Naive thymus-derived CD4-positive, alpha-beta T cell (primary cell): Measurements from ENCODE around the gene MR1. TPM values are rescaled to one million over a fixed set of nuclear protein-coding genes. Genes with fewer than 3 reads are reported as not detected.

Experiments
- ATAC-seq: fragments of 150-1000 bp; cut with Tn5 transposase; 2 replicates; pipeline ENCODE4 v1.10.0; 2021; ENCODE audit warnings: mild to moderate bottlenecking, moderate library complexity
- CTCF ChIA-PET: fragments of 350-600 bp; sonication (Branson Sonifier 250); formaldehyde crosslinking; loops from one replicate; lab custom pipeline; 2021; ENCODE audit warnings: antibody characterized with exemption; lab: Charles Lee
- POLR2A ChIA-PET: fragments of 350-600 bp; sonication (Branson Sonifier 250); formaldehyde crosslinking; loops from one replicate; lab custom pipeline; 2021; ENCODE audit warnings: antibody characterized with exemption, inconsistent platforms; lab: Charles Lee
- DNase-seq, 9 donors: peaks; one replicate each; pipeline versions ENCODE4 v3.0.0 to v3.0.0-alpha.2; 2020 to 2022; ENCODE audit warnings: mixed read lengths in 1 of 9
- H3K27ac ChIP-seq: one replicate; pipeline ENCODE4 v1.7.0; 2013; ENCODE audit warnings: mild to moderate bottlenecking, low read depth, low read length, moderate library complexity
- H3K27me3 ChIP-seq, 2 donors: one replicate each; pipeline ENCODE4 v1.7.0; 2013; ENCODE audit warnings: low read length in 2 of 2, mild to moderate bottlenecking in 2 of 2, moderate library complexity in 2 of 2; ENCODE audit not compliant: control insufficient read depth in 2 of 2, insufficient read depth in 2 of 2
- H3K36me3 ChIP-seq, 3 experiments: 1 replicate in 2 of 3; 2 replicates in 1 of 3; pipeline ENCODE4 v1.7.0; 2013; ENCODE audit warnings: low read length in 3 of 3, mild to moderate bottlenecking in 3 of 3, moderate library complexity in 1 of 3; ENCODE audit not compliant: insufficient read depth in 3 of 3, control insufficient read depth in 2 of 3
- H3K4me1 ChIP-seq, 2 donors: one replicate each; pipeline ENCODE4 v1.7.0; 2013; ENCODE audit warnings: low read length in 2 of 2, mild to moderate bottlenecking in 2 of 2, moderate library complexity in 1 of 2; ENCODE audit not compliant: control insufficient read depth in 2 of 2, insufficient read depth in 2 of 2
- H3K4me3 ChIP-seq: 2 replicates; pipeline ENCODE4 v1.7.0; 2013; ENCODE audit warnings: mild to moderate bottlenecking, low read length
- H3K9me3 ChIP-seq, 3 experiments: 1 replicate in 2 of 3; 2 replicates in 1 of 3; pipeline ENCODE4 v1.7.0; 2013; ENCODE audit warnings: low read length in 3 of 3; ENCODE audit not compliant: control insufficient read depth in 2 of 3
- H3K27ac Mint-ChIP-seq, 9 donors: one replicate each; pipeline ENCODE4 v1.8.0; 2020 to 2022; ENCODE audit warnings: mixed read lengths in 9 of 9, mild to moderate bottlenecking in 8 of 9, moderate library complexity in 5 of 9, inconsistent platforms in 2 of 9
- H3K27me3 Mint-ChIP-seq, 5 donors: one replicate each; pipeline ENCODE4 v1.8.0; 2021 to 2022; ENCODE audit warnings: mixed read lengths in 5 of 5, mild to moderate bottlenecking in 1 of 5
- H3K36me3 Mint-ChIP-seq, 5 donors: one replicate each; pipeline ENCODE4 v1.8.0; 2020 to 2022; ENCODE audit warnings: mixed read lengths in 5 of 5, mild to moderate bottlenecking in 3 of 5, inconsistent platforms in 1 of 5
- H3K4me1 Mint-ChIP-seq, 7 donors: one replicate each; pipeline ENCODE4 v1.8.0; 2020 to 2022; ENCODE audit warnings: mixed read lengths in 7 of 7, mild to moderate bottlenecking in 3 of 7, inconsistent platforms in 1 of 7
- H3K4me3 Mint-ChIP-seq, 10 donors: one replicate each; pipeline ENCODE4 v1.8.0; 2020 to 2022; ENCODE audit warnings: mild to moderate bottlenecking in 10 of 10, mixed read lengths in 10 of 10, moderate library complexity in 6 of 10, inconsistent platforms in 2 of 10
- H3K9me3 Mint-ChIP-seq, 11 donors: one replicate each; pipeline ENCODE4 v1.8.0; 2020 to 2022; ENCODE audit warnings: mixed read lengths in 11 of 11, mild to moderate bottlenecking in 4 of 11, inconsistent platforms in 1 of 11, moderate library complexity in 1 of 11
- intact Hi-C, 2 donors: fragments of 100-400 bp; cut with micrococcal nuclease; formaldehyde crosslinking; loops; one replicate each; pipeline ENCODE4 v1.15.1; 2023
- polyA plus RNA-seq, 2 donors: library from polyadenylated mRNA; unstranded; fragments of 300-500 nt; fragmentation: Illumina TruSeq; gene quantifications; one replicate each; pipeline ENCODE4 v1.2.3, GENCODE V29; 2021
- total RNA-seq, 6 experiments: library from RNA in 5 of 6; stranded (reverse) in 5 of 6; gene quantifications; 1 replicate in 5 of 6; 2 replicates in 1 of 6; pipeline ENCODE4 v1.2.3 and lab custom pipeline; 2021 to 2026

Gene MR1
- total and polyA plus RNA-seq, 7 experiments from 2014 or later, result 19.8 to 39.2 (median 29.8) TPM

- ATAC-seq, result no peak
- peak overlapping the region in 9 of 10 donors; percentile 17 to 99 (median 89) for H3K4me3 Mint-ChIP-seq
- H3K27ac Mint-ChIP-seq, result peak overlapping the region in 6 of 9 donors; percentile 14 to 98 (median 73)
- Histone ChIP-seq H3K9me3 (no peaks in the 10 kb centered on the region), H3K4me3 (no peak overlapping the region), H3K27me3 (no peaks in the 10 kb centered on the region), H3K36me3 (peaks cover 0 to 4% (median 0%) of the 10 kb centered on the region in 3 experiments), H3K4me1 (peaks cover 12 to 18% of the 10 kb centered on the region in 2 donors), H3K27ac (no peak overlapping the region)
- peaks cover 0 to 5% (median 0%) of the 10 kb centered on the region in 11 donors for H3K9me3 Mint-ChIP-seq
- peaks cover 17 to 50% (median 38%) of the 10 kb centered on the region in 7 donors for H3K4me1 Mint-ChIP-seq
- intact Hi-C loops, result loop anchor here in 1 of 2 donors (10.0 kb wide), 1 partner anchor 337 kb away; no protein-coding TSS in a partner anchor
- H3K36me3 Mint-ChIP-seq, result peaks cover 0 to 21% (median 0%) of the 10 kb centered on the region in 5 donors
- ChIA-PET CTCF (interaction anchor here (0.9 to 5.6 kb wide), 5 partner anchors 52 to 77 kb away, joined by 4 to 66 read pairs (median 10); no protein-coding TSS in a partner anchor), POLR2A (interaction anchor here (1.1 to 10.6 kb wide), 4 partner anchors 14 to 78 kb away, joined by 3 to 264 read pairs (median 93); no protein-coding TSS in a partner anchor)
- DNase-seq, result no peak
- H3K27me3 Mint-ChIP-seq, result peaks cover 0 to 9% (median 0%) of the 10 kb centered on the region in 5 donors
Measured at GRCh38 chr1:181087400-181087901, 53.7 kb downstream of the MR1 start.

DNA sequence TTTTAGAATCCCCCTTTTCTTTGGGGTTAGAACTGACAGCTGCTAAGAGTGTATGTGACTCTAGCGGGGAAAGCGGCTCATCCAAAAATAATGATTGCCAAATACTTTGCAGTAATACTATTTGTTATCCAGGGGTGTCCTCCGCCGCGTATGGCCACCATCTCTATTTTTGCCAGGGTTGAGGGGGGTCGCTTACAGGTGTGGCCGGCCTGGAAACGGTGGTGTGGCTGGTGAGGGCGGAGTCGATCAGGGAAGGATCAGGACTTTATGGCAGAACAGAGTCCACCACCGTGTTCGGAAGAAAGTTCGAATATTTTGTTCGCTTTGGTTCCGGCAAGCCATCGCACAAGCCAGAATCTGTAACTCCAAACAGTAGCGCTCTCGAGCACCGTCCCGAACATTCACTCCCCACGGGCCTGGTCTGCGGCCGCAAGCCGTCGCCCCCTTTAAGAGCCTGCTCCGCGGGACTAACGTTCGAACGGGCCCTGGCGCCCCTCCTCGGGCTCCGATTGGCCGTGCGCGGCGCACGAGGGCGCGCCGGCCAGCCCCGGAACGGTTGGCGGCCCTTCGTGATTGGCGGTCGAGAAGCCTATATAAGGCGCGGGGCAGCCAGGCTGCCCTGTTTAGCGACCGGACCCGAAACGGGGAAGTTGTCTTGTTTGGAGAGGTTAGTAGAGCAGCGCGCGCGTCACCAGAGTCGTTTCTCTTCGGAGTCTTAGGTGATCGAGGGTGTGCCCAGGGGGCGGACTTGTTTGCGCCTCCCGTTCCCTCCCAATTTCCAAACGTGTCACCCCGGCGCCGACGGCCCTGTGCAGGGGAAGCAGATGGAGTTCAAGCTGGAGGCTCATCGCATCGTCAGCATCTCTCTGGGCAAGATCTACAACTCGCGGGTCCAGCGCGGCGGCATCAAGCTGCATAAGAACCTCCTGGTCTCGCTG is 54.6 kb downstream of the MR1 start, which contains the start of gene IER5:
TSS of gene IER5 (plus strand) at position 622 of the 938 bp plus-strand sequence. CDS start at position 825, 203 bp downstream.
- peaks cover 25 to 56% (median 46%) of the 10 kb centered on the region in 7 donors for H3K4me1 Mint-ChIP-seq
- Histone ChIP-seq H3K4me1 (peaks cover 12 to 23% of the 10 kb centered on the region in 2 donors), H3K4me3 (peak within 1 kb of the TSS; percentile 83), H3K27ac (peak within 1 kb of the TSS; percentile 98), H3K9me3 (no peaks in the 10 kb centered on the region), H3K27me3 (no peaks in the 10 kb centered on the region), H3K36me3 (peaks cover 0 to 4% (median 0%) of the 10 kb centered on the region in 3 experiments)
- CTCF ChIA-PET, result interaction anchor here (0.6 to 2.2 kb wide), 7 partner anchors 10 to 122 kb away, joined by 3 to 10 read pairs (median 4); no protein-coding TSS in a partner anchor
- ATAC-seq (peak; percentile 82), DNase-seq (peak; percentile 86 to 97 (median 92))
- peaks cover 0 to 9% (median 0%) of the 10 kb centered on the region in 5 donors for H3K27me3 Mint-ChIP-seq
- H3K36me3 Mint-ChIP-seq, result peaks cover 0 to 29% (median 0%) of the 10 kb centered on the region in 5 donors
- peak within 1 kb of the TSS; percentile 92 to 98 (median 97) for H3K27ac Mint-ChIP-seq
- POLR2A ChIA-PET, result interaction anchor here (0.5 to 10.6 kb wide), 17 partner anchors 14 to 1208 kb away, joined by 3 to 264 read pairs (median 4); partner anchors contain the start of gene MR1
- peak within 1 kb of the TSS; percentile 89 to 100 (median 99) for H3K4me3 Mint-ChIP-seq
- intact Hi-C loops, result loop anchor here (1.0 to 10.0 kb wide), 15 partner anchors 17 to 1750 kb away; partner anchors contain the start of genes ACBD6 (in 1 of the 2), DHX9 (in 1 of the 2), MR1 (in 1 of the 2) and STX6 (in 1 of the 2)
- peaks cover 0 to 5% (median 0%) of the 10 kb centered on the region in 11 donors for H3K9me3 Mint-ChIP-seq

GRCh38 chr1:181089017-181089675 is 55.4 kb downstream of the MR1 start:
- H3K4me3 ChIP-seq, result peak overlapping the region; percentile 83
- H3K27me3 Mint-ChIP-seq, result peaks cover 0 to 6% (median 0%) of the 10 kb centered on the region in 5 donors
- H3K36me3 ChIP-seq, result peaks cover 0 to 4% (median 0%) of the 10 kb centered on the region in 3 experiments
- no peaks in the 10 kb centered on the region for H3K9me3 ChIP-seq
- DNase-seq (peak in 1 of 9 donors; percentile 64), ATAC-seq (peak; percentile 1)
- ChIA-PET CTCF (interaction anchor here (1.0 to 2.2 kb wide), 6 partner anchors 9 to 78 kb away, joined by 3 to 22 read pairs (median 6); partner anchors contain the start of gene STX6), POLR2A (interaction anchor here (0.5 to 10.6 kb wide), 18 partner anchors 13 to 1079 kb away, joined by 3 to 264 read pairs (median 4); partner anchors contain the start of gene MR1)
- H3K27me3 ChIP-seq, result no peaks in the 10 kb centered on the region
- H3K27ac ChIP-seq, result peak overlapping the region; percentile 98
- H3K27ac Mint-ChIP-seq, result peak overlapping the region; percentile 92 to 98 (median 97)
- peaks cover 25 to 56% (median 44%) of the 10 kb centered on the region in 7 donors for H3K4me1 Mint-ChIP-seq
- H3K4me1 ChIP-seq, result peaks cover 12 to 23% of the 10 kb centered on the region in 2 donors
- peaks cover 0 to 29% (median 0%) of the 10 kb centered on the region in 5 donors for H3K36me3 Mint-ChIP-seq
- peak overlapping the region; percentile 89 to 100 (median 99) for H3K4me3 Mint-ChIP-seq
- H3K9me3 Mint-ChIP-seq, result peaks cover 0 to 5% (median 0%) of the 10 kb centered on the region in 11 donors
- intact Hi-C loops, result loop anchor here (2.0 to 10.0 kb wide), 4 partner anchors 26 to 1750 kb away; partner anchors contain the start of gene DHX9 (in 1 of the 2)

DNA sequence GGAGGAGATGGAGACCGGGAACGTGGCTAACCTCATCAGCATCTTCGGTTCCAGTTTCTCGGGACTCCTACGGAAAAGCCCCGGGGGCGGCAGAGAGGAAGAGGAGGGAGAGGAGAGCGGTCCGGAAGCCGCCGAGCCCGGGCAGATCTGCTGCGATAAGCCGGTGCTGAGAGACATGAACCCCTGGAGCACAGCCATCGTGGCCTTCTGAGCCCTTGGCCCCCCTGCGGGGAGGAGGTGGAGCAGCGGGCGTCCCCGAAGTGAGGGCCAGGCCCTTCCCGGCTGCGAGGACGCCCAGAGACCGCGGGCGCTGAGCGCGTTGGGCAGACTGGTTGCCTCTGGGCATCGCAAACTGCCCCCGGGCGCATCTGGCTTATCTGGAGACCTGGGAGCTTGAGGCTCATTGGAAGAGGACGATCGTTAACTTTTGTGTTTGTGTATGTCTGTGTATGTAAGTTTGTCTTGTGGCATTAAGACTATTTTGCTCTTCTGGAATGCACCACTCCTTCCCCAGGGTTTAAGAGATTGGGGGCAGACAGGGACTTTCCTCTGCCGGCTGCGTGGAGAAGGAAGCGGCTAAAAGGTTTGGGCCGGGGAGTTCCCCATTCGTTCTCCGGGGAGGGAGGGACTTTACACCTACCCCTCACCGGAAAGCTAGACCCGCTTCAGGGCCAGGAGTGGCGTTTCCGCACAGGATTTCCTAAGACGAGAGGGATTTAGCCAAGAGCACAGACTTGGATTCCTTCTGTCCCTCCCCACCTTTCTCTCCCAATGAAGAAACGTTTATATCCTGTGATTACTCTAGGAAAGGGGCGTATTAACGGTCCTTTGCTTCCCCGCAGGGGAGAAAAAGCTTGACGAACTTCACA is 56.1 kb downstream of the MR1 start:
- ATAC-seq, result peak; percentile 77
- Histone ChIP-seq H3K4me1 (peaks cover 12 to 23% of the 10 kb centered on the region in 2 donors), H3K27me3 (no peaks in the 10 kb centered on the region), H3K27ac (peak overlapping the region; percentile 98), H3K36me3 (peaks cover 0 to 4% (median 0%) of the 10 kb centered on the region in 3 experiments), H3K4me3 (peak overlapping the region; percentile 83), H3K9me3 (no peaks in the 10 kb centered on the region)
- H3K36me3 Mint-ChIP-seq, result peaks cover 0 to 33% (median 0%) of the 10 kb centered on the region in 5 donors
- H3K4me1 Mint-ChIP-seq, result peaks cover 25 to 50% (median 39%) of the 10 kb centered on the region in 7 donors
- peak overlapping the region; percentile 89 to 100 (median 98) for H3K4me3 Mint-ChIP-seq
- H3K27ac Mint-ChIP-seq, result peak overlapping the region; percentile 92 to 98 (median 96)
- DNase-seq, result peak; percentile 52 to 88 (median 61)
- peaks cover 0 to 5% (median 0%) of the 10 kb centered on the region in 5 donors for H3K27me3 Mint-ChIP-seq
- H3K9me3 Mint-ChIP-seq, result peaks cover 0 to 5% (median 0%) of the 10 kb centered on the region in 11 donors
- intact Hi-C loops, result loop anchor here (1.0 to 10.0 kb wide), 8 partner anchors 9 to 1749 kb away; partner anchors contain the start of genes ACBD6 (in 1 of the 2), DHX9 (in 1 of the 2), MR1 (in 1 of the 2) and STX6 (in 1 of the 2)
- CTCF ChIA-PET, result interaction anchor here (0.7 to 2.2 kb wide), 11 partner anchors 8 to 77 kb away, joined by 3 to 22 read pairs (median 3); partner anchors contain the start of gene STX6
- POLR2A ChIA-PET, result interaction anchor here (0.7 to 10.6 kb wide), 16 partner anchors 12 to 1080 kb away, joined by 3 to 264 read pairs (median 6); partner anchors contain the start of gene MR1
